Measurements from ENCODE around the gene SCNN1A.

Gene SCNN1A

DNA sequence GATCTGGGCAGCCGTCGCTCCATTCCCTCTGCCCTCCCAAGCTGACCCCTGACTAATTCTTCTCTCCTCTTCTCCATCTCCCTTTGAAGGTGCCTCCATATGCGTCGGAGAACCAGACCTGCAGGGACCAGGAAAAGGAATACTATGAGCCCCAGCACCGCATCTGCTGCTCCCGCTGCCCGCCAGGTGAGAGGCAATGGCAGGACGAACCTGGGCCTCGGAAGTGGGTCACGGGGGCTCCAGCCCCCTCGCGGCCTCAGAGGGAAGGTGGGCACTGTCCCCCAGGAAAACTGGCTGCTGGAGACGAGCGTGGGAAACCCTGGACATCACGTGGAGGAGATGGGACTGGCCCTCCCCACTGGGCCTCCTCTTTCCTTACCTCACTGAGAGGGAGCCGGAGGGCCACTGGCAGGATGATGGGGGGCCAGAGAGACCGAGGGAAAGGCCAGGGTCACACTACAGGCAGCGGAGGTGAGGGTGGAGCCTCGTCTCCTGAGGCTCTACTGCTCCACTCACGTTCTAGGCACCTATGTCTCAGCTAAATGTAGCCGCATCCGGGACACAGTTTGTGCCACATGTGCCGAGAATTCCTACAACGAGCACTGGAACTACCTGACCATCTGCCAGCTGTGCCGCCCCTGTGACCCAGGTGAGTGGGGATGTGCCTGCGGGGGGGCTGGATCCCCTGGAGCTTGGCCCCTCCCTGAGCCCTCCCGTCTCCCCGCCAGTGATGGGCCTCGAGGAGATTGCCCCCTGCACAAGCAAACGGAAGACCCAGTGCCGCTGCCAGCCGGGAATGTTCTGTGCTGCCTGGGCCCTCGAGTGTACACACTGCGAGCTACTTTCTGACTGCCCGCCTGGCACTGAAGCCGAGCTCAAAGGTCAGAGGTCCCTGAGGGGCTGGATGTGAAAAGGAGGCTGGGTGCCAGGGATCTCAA is 9.4 kb upstream of the SCNN1A start:
- no peak for DNase-seq (ENCODE audit: low spot score)

GRCh38 chr12:6383572-6384498 is 8.5 kb upstream of the SCNN1A start, which contains the start of gene LTBR:
Gene LTBR (plus strand): TSS chr12:6384162. CDS start chr12:6384359, 197 bp downstream.
- no peak for DNase-seq (ENCODE audit: low spot score)

- DNase-seq (ENCODE audit: low spot score) = no peak
These were observed 7.6 kb upstream of the SCNN1A start for GRCh38 chr12:6382982-6383381.

GRCh38 chr12:6382371-6382770 is 7.0 kb upstream of the SCNN1A start:
- no peak for DNase-seq (ENCODE audit: low spot score)

- no peak for DNase-seq (ENCODE audit: low spot score)
These were observed 5.1 kb upstream of the SCNN1A start for GRCh38 chr12:6380141-6381121.

DNA sequence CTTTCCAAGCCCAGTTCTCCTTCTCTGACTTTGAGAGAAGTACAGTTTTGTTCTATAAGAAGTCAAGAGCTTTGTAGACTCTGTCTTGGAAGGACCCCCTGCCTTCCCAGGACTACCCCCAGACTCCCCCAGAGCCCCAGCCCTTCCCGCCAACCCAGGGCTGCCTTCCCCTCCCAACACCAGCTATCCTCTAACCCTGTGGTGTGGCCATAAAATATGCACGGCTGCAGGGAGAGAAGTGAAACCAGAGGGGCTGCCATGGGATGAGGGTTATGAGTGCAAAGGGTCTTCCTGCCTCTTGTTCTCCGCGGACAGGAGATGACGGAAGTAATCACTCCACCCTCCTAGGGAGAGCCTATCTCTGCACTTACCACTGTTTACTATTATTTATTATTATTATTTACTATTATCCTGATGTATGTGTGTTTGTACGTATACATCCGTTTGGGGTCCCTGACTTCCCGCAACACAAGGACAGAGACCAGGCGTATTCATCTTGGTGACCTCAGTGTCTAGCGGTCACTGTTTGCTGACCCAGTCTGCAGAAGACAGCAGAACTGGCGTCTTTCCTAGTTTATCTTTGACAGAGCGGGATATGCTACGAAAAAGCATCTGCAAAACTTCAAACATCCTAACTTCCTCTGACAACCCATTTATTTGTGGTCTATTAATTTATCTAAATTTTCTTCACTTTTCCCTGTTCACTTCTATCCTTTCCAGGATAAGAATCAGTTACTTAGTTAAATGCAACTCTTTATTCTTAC is 3.5 kb upstream of the SCNN1A start:
- DNase-seq (ENCODE audit: low spot score) = no peak

- DNase-seq (ENCODE audit: low spot score) = no peak
These were observed 2.3 kb upstream of the SCNN1A start for GRCh38 chr12:6377667-6377994.

- no peak for DNase-seq (ENCODE audit: low spot score)
These were observed 1.7 kb upstream of the SCNN1A start for GRCh38 chr12:6376870-6377666.

- no peak for DNase-seq (ENCODE audit: low spot score)
These were observed 911 bp upstream of the SCNN1A start for GRCh38 chr12:6376079-6376869.

- DNase-seq (ENCODE audit: low spot score) = no peak
These were observed 590 bp downstream of the SCNN1A start for GRCh38 chr12:6374786-6375160.

GRCh38 chr12:6374028-6374785 is 1.2 kb downstream of the SCNN1A start:
- no peak for DNase-seq (ENCODE audit: low spot score)

DNA sequence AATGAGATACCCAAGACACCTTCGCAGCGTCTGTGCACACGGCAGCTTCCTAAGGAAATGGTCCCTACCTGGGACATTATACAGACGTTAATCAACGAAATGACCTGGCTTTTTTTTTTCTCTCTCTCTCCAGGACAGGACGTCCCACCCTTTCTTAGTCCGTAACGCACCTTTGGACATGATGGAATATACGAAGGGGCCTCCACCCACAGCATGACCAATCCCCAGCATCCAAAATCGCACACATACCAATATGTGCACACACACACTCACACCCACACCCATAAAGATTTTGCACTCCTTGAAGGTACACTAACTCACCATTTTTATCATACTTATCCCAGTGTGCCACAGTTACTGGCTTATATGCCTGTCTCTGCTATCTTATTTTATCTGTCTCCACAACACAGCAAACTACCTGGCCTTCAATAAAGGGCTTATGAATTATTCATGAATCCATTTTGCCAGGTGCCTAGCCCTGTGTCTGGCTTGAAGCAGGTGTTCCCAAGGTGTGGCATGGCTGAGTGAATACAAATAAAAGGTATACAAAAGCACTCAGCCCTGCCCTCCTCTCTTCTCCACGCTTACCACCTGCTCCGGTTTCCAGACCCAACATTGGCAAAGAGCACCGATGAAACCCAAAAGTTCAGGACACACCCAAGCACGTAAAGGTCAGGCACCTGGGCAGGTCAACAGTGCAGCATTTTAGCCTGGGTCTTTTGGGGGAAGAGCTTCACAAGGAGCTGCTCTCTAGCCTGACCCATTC is 2.2 kb downstream of the SCNN1A start:
- DNase-seq (ENCODE audit: low spot score) = no peak

DNA sequence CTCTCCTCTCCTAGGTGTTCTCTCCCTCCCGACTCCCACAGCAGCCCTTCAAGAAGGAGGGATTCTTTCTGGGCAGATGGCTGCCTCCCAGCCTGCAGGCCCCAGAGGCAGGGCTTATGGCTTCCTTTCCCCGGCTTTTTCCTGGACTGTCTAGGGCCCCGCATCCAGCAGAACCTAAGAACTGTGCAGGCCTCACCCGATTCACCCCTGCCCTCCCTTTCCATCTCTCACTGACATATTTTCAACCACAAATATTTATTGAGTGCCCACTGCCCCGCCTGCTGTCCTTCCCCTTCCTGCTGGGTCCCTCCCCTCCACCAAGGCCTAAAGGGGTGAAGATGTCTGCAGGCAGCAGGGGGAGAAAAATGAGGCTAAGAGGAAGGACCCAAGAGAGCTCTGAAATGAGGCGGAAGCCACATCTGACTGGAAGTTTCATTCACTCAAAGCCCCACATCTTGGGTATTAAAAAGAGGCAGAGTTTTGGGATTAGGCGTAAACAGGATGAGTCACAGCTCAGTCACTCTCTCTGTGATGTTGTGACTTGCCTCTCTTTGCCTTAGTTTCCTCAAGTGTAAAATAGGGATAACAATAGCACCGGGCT is 2.9 kb downstream of the SCNN1A start:
- no peak for DNase-seq (ENCODE audit: low spot score)

DNA sequence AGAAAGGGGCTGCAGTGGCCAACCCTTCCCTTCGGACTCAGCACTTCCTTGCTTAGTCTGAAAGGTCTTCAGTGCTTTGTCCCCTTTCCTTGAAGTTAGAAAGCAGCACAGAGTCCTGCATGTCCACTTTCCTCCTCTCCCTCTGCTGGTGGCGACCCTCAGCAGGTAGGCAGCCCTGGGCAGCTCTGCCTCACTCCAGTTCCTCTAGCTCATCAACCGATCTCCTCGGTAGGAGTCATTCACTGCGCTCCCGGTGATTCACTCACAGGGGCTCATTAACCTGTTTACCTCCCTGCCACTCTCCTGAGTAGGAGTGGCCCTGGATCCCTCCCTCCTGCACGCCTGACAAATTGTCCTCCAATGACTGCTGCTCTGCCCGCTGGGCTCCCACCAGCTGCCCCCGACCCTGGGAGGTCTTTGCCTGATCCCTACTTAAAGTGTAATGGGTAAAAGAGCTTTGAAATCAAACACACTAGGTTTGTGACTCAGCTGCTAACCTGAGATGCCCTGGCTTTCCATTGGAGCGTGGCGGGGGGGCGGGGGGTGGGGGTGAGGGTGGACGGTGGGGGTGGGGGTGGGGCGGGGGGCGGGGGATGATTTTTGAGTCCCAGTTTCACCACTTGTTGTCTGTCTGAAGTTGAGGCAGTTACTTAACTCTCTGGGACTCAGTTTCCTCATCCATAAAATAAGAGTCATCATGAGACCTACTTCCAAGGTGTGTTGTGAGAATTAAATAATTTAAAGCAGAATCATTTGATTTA is 4.2 kb downstream of the SCNN1A start:
- peak; percentile 87 for DNase-seq (ENCODE audit: low spot score)

- no peak for DNase-seq (ENCODE audit: low spot score)
These were observed 4.8 kb downstream of the SCNN1A start for GRCh38 chr12:6370576-6370935.

DNA sequence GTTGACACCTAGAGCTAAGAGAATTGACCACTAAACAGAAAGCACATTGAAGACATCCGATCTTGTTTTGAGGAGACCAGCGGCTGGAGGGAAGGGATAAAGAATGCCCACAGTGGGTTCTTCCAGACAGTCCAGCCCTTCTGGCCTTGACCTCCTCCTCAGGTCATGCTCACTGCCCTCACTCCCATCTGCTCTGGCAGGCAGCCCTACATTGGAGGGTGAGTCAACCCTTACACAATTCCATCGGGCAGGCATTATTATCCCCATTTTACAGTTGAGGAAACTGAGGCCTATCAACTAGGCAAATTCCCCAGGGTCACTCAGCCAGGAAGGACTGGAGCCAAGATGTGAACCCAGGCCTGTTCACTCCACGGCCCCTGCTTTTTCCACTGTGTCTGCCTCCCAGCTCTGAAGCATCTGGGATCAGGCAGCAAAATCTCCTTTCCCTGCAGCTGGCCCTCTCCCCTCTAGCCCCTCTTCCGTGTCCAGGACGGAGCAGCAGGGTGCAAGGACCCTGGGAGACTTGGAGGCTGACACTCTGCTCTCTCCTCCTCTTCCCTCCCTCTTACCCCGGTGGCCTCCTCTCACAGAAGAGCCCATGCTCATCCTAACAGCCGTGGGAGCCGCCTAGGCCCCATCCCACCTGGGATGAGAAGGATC is 5.3 kb downstream of the SCNN1A start:
- DNase-seq (ENCODE audit: low spot score) = no peak

Data from cerebellar cortex (tissue), 1 donor.